ENCODE measurements around the gene CAPZB.

DNA sequence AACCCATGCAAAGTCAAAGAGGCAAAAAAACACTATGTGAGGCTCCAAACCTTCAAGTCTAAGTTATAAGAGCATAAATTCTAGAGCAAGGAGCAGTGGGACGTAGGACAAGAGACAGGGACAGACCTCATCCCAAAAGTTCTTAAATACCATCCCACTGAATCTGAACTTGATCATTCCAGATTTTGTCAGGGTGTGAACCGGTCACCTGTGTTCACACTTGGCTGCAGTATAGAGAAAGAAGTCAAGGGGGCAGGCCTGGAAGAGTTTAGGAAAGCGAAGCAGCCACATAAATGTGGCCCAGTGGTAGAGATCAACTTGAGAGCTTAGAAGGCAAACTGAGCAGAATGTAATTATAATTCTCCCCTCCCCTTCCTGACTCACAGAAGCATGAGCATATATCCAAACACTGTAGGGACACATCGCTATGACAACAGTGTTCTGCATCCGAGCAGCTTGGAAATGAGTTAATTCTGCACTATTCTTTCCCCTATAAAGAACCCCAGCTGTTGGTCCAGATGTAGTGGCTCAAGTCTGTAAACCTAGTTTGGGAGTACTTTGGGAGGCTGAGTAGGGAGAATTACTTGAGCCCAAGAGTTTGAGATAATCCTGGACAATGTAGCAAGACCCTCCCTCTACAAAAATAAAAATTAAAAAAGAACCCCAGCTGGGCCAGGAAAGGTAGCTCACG is 176.1 kb downstream of the CAPZB start:
- TF ChIP-seq, protein P1, sequence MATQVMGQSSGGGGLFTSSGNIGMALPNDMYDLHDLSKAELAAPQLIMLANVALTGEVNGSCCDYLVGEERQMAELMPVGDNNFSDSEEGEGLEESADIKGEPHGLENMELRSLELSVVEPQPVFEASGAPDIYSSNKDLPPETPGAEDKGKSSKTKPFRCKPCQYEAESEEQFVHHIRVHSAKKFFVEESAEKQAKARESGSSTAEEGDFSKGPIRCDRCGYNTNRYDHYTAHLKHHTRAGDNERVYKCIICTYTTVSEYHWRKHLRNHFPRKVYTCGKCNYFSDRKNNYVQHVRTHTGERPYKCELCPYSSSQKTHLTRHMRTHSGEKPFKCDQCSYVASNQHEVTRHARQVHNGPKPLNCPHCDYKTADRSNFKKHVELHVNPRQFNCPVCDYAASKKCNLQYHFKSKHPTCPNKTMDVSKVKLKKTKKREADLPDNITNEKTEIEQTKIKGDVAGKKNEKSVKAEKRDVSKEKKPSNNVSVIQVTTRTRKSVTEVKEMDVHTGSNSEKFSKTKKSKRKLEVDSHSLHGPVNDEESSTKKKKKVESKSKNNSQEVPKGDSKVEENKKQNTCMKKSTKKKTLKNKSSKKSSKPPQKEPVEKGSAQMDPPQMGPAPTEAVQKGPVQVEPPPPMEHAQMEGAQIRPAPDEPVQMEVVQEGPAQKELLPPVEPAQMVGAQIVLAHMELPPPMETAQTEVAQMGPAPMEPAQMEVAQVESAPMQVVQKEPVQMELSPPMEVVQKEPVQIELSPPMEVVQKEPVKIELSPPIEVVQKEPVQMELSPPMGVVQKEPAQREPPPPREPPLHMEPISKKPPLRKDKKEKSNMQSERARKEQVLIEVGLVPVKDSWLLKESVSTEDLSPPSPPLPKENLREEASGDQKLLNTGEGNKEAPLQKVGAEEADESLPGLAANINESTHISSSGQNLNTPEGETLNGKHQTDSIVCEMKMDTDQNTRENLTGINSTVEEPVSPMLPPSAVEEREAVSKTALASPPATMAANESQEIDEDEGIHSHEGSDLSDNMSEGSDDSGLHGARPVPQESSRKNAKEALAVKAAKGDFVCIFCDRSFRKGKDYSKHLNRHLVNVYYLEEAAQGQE (IDR thresholded peaks at IDR 0.05; ENCODE audit: low read depth, low read length): no peak
- TF ChIP-seq POLR2AphosphoS5 (IDR thresholded peaks at IDR 0.05; ENCODE audit: low read depth, low read length) (no peak), TCF12 (IDR thresholded peaks at IDR 0.05) (no peak), GABPA (IDR thresholded peaks at IDR 0.05; ENCODE audit: low read depth) (no peak), FOSL2 (IDR thresholded peaks at IDR 0.05; ENCODE audit: borderline replicate concordance, low read depth) (no peak), TAF1 (IDR thresholded peaks at IDR 0.05; ENCODE audit: borderline replicate concordance, low read depth, low read length) (no peak), MXI1 (IDR thresholded peaks at IDR 0.05; ENCODE audit: low read depth, low read length) (no peak), ELF1 (IDR thresholded peaks at IDR 0.05) (no peak), TEAD4 (IDR thresholded peaks at IDR 0.05; ENCODE audit: borderline replicate concordance, insufficient read depth) (no peak)
- TF ChIP-seq, protein P2, sequence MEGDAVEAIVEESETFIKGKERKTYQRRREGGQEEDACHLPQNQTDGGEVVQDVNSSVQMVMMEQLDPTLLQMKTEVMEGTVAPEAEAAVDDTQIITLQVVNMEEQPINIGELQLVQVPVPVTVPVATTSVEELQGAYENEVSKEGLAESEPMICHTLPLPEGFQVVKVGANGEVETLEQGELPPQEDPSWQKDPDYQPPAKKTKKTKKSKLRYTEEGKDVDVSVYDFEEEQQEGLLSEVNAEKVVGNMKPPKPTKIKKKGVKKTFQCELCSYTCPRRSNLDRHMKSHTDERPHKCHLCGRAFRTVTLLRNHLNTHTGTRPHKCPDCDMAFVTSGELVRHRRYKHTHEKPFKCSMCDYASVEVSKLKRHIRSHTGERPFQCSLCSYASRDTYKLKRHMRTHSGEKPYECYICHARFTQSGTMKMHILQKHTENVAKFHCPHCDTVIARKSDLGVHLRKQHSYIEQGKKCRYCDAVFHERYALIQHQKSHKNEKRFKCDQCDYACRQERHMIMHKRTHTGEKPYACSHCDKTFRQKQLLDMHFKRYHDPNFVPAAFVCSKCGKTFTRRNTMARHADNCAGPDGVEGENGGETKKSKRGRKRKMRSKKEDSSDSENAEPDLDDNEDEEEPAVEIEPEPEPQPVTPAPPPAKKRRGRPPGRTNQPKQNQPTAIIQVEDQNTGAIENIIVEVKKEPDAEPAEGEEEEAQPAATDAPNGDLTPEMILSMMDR (IDR thresholded peaks at IDR 0.05): no peak
- TF ChIP-seq, protein P3, sequence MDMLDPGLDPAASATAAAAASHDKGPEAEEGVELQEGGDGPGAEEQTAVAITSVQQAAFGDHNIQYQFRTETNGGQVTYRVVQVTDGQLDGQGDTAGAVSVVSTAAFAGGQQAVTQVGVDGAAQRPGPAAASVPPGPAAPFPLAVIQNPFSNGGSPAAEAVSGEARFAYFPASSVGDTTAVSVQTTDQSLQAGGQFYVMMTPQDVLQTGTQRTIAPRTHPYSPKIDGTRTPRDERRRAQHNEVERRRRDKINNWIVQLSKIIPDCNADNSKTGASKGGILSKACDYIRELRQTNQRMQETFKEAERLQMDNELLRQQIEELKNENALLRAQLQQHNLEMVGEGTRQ (IDR thresholded peaks at IDR 0.05; ENCODE audit: borderline replicate concordance, low read depth, low read length): no peak

All from SK-N-SH (cell line).